AG09309 (cell line): ENCODE data around the gene ADGRD2.

ENCODE experiments used
- DNase-seq: peaks from one replicate; pipeline ENCODE4 v3.0.0-alpha.2; 2010; ENCODE audit warnings: low read depth
- H3K4me3 ChIP-seq: 2 replicates; pipeline ENCODE4 v1.5.1; 2011; ENCODE audit warnings: mild to moderate bottlenecking, low read depth, low read length, moderate library complexity; ENCODE audit not compliant: control insufficient read depth
- TF ChIP-seq, protein P1 (sequence below): IDR thresholded peaks from 2 replicates; pipeline ENCODE4 v1.5.1; 2011; ENCODE audit warnings: mild to moderate bottlenecking, low read depth, low read length, inconsistent platforms; ENCODE audit not compliant: insufficient read depth, control insufficient read depth; ENCODE audit errors: missing control alignments

ADGRD2 gene

DNA sequence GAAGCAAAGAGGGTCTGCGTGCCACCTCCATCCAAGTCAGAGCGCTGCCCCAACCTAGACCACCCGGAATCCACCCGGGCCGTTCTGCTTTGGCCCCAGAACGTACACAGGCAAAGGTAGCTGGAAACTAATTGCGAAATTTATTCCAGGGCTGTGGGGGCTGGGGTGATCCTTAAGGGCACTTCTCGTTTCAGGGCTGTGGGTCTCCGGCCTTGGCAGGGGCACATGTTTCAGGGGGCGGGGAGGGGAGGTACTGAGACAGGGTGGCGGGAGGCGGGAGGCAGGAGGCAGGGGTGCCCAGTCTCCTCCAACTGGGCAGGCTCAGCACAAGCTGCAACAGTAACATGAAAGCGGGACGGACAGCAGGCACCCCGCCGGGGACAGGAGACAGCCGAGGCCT, 30.9 kb downstream of the ADGRD2 start:
- TF ChIP-seq, protein P1, sequence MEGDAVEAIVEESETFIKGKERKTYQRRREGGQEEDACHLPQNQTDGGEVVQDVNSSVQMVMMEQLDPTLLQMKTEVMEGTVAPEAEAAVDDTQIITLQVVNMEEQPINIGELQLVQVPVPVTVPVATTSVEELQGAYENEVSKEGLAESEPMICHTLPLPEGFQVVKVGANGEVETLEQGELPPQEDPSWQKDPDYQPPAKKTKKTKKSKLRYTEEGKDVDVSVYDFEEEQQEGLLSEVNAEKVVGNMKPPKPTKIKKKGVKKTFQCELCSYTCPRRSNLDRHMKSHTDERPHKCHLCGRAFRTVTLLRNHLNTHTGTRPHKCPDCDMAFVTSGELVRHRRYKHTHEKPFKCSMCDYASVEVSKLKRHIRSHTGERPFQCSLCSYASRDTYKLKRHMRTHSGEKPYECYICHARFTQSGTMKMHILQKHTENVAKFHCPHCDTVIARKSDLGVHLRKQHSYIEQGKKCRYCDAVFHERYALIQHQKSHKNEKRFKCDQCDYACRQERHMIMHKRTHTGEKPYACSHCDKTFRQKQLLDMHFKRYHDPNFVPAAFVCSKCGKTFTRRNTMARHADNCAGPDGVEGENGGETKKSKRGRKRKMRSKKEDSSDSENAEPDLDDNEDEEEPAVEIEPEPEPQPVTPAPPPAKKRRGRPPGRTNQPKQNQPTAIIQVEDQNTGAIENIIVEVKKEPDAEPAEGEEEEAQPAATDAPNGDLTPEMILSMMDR: no peak
- no peak for DNase-seq
- H3K4me3 ChIP-seq: no peak overlapping the region

DNA sequence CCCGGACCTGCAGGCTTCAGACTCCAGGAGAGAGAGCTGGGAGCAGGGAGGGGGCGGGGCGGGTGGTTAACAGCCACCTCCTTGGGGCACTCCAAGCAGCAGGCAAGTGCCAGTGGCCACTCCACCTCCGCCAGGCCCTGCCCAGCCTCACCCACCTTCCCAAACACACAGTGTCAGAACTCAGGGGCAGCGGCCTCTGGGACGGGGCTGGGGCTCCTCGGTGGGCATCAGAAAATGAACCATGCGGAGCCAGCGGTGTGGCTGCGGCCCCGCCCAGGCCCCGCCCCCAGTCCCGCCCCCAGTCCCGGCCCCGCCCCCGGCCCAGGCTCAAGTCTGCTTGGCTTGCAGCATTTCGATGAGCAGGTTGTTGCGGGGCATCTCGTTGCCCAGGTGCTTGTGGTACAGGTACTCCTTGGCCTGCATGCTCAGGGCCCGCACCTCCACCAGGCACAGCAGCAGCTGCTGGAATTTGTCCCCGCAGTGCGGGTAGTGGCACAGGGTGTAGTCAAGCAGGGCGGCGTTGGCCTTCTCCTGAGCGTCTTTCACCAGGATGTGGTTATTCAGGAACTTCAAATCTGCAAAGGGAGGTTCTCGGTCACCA, 32.3 kb downstream of the ADGRD2 start:
- DNase-seq: no peak
- TF ChIP-seq, protein P1: no peak
- H3K4me3 ChIP-seq: no peak overlapping the region

DNA sequence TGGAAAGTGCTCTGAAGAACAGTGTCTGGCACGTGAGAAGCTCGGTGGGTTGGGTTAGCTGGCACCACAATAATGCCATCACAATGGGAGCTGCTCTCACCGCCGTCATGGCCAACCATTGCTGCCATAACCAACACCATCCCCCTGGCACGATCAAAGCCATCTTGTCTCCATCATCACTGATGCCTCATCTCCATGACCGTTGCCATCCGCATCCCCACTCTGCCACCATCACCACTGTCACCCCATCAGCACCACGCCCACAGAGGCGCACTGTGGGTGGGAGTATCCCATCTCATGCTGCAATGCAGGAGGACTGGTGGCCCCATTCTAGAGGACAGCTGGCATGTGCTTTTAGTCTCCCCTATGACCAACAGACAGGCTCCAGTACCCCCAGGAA, 33.2 kb downstream of the ADGRD2 start:
- TF ChIP-seq, protein P1: no peak
- no peak for DNase-seq
- H3K4me3 ChIP-seq: no peak overlapping the region

DNA sequence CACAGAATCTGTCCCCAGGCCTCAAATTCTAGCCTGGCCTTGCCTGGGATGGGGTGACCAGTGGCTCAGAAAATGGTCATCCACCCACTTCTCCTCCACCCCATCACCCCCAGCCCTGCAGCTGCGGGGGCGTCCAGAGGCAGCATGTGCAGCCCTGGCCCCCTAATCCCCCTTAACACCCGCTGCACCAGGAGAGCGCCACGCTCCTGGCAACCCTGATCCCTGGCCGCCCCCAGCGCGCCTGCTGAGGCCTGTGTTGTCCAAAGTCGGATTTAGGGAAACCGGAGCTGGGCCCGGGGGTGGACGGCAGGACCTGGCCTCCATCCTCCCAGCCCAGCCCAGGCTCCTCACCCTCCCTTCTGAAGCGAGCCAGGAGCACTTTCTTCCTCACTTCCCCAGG, 35.0 kb downstream of the ADGRD2 start:
- no peak for DNase-seq
- TF ChIP-seq, protein P1: no peak
- no peak overlapping the region for H3K4me3 ChIP-seq

DNA sequence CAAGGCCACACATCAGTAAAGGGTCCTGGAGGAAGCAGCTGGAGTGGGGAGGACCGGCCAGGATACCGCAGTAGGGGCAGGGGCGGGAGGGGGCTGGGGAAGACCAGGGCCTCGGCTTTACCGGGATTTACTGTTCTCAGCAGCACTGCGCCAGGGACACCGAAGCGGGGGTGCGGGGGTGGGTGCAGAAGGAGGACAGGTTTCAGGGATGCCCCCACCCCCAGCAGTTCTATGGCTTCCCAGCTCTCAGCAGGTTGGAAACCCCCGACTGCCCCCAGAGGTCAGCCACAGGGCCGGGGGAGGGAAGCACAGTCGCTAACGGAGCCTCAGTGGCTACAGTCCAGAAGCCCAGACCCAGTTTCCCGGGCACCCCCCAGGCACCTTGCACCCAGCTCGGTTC, 35.7 kb downstream of the ADGRD2 start:
- DNase-seq: no peak
- TF ChIP-seq, protein P1: no peak
- H3K4me3 ChIP-seq: no peak overlapping the region

DNA sequence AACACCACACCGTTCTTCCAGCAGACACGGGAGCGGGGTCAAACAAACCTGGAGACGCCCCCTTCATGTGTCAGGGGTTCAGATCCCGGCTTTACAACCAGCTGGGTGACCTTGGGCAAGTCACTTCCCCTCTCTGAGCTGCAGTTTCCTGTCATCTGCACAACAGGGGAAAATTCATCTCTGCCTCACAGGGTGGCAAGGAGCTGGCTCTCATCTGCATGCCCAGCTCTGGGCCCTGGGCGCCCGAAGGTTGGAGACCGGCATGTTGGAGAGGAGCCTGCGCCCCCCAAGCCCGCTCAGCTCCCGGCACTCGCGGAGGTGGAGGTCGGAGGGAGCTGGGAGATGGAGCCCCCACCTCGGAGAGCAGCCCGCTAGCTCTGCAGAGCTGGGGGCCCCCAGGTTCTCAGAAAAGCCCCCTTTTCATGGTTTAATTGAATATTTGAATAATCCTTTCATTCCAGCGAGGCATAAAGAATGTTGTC, 36.6 kb downstream of the ADGRD2 start:
- TF ChIP-seq, protein P1: no peak
- no peak overlapping the region for H3K4me3 ChIP-seq
- no peak for DNase-seq
